C4-2B (cell line): Measurements from ENCODE around the gene MRPL24.

ENCODE experiments used
- ZFX ChIP-seq: fragments of 450-650 bp; IDR thresholded peaks from 2 replicates; pipeline ENCODE4 v1.6.1; 2017
- TF ChIP-seq, protein P1 (sequence below): fragments of 450-650 bp; conservative IDR thresholded peaks from 2 replicates; pipeline ENCODE4 v1.5.1; 2017; ENCODE audit warnings: mild to moderate bottlenecking

DNA sequence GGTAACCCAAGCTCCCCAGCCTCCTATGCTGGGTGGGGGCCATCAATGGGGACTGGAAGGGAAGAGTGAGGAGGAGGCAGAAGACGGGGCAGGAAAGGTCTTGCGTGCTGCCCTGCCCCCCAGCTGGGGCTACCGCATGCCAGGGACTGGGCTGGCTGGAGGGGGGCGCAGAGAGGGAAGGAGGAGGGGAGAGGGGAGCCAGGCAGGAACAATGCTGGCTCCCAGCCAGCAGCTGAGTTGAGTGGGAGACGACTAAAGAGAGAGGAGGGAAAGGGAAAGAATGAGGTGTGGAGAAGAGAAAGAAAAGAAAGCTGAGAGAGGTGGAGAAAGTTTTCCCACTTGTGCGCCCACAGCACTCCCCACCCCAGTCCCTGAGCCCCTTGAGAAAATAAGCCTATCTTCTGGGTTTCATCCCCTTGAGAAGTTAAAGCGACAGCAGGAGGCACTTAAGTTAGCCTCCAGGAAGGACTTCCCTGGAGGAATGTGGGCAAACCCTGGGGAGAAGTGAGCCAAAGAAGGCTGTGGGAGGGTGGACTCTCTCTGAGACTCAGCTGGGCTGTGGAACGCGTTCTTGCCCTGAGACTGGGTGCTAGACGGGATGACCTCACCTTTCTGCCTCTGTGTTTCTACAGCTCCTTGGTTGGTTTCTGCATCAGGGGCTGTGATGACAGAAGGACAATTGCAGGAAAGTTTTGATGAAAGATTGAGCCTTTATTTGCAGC is 50.8 kb downstream of the MRPL24 start:
- TF ChIP-seq, protein P1, sequence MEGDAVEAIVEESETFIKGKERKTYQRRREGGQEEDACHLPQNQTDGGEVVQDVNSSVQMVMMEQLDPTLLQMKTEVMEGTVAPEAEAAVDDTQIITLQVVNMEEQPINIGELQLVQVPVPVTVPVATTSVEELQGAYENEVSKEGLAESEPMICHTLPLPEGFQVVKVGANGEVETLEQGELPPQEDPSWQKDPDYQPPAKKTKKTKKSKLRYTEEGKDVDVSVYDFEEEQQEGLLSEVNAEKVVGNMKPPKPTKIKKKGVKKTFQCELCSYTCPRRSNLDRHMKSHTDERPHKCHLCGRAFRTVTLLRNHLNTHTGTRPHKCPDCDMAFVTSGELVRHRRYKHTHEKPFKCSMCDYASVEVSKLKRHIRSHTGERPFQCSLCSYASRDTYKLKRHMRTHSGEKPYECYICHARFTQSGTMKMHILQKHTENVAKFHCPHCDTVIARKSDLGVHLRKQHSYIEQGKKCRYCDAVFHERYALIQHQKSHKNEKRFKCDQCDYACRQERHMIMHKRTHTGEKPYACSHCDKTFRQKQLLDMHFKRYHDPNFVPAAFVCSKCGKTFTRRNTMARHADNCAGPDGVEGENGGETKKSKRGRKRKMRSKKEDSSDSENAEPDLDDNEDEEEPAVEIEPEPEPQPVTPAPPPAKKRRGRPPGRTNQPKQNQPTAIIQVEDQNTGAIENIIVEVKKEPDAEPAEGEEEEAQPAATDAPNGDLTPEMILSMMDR = no peak
- TF ChIP-seq ZFX = no peak
